Progenitor cell of endocrine pancreas (in vitro differentiated cells): ENCODE data around the gene DENND6B. TPM values are rescaled to one million over a fixed set of nuclear protein-coding genes. Genes with fewer than 3 reads are reported as not detected.

Experiments used
- DNase-seq: peaks from one replicate; pipeline ENCODE4 v3.0.0; 2021; ENCODE audit warnings: low spot score; ENCODE audit not compliant: unreplicated experiment
- H3K27ac Mint-ChIP-seq: 2 replicates; pipeline ENCODE4 v1.8.0; 2021; ENCODE audit warnings: mild to moderate bottlenecking, moderate library complexity, mixed read lengths
- H3K27me3 Mint-ChIP-seq: 2 replicates; pipeline ENCODE4 v1.8.0; 2021; ENCODE audit warnings: mixed read lengths
- H3K36me3 Mint-ChIP-seq: 2 replicates; pipeline ENCODE4 v1.8.0; 2022; ENCODE audit warnings: mixed read lengths; ENCODE audit not compliant: insufficient read depth
- H3K4me1 Mint-ChIP-seq: 2 replicates; pipeline ENCODE4 v1.8.0; 2021; ENCODE audit warnings: low read depth, mixed read lengths
- H3K4me3 Mint-ChIP-seq: 2 replicates; pipeline ENCODE4 v1.8.0; 2021; ENCODE audit warnings: low read depth, mild to moderate bottlenecking, moderate library complexity, mixed read lengths
- H3K9me3 Mint-ChIP-seq: 2 replicates; pipeline ENCODE4 v1.8.0; 2021; ENCODE audit warnings: low read depth, mixed read lengths
- CTCF ChIP-seq: fragments of 200-600 bp; sonication (generic); IDR thresholded peaks from one replicate; pipeline ENCODE4 v1.5.0; 2021; ENCODE audit warnings: antibody characterized with exemption, mild to moderate bottlenecking; ENCODE audit not compliant: unreplicated experiment
- total RNA-seq: library from RNA; stranded (reverse); gene quantifications from 2 replicates; pipeline ENCODE4 v1.2.1, GENCODE V29; 2021

The DENND6B gene
- total RNA-seq, 1 donor from 2014 or later, result 36.4 TPM

GRCh38 chr22:50278461-50278860 is 48.4 kb downstream of the DENND6B start:
- Mint-ChIP-seq H3K27ac (no peak overlapping the region), H3K4me3 (no peak overlapping the region)
- no peak for TF ChIP-seq CTCF

DNA sequence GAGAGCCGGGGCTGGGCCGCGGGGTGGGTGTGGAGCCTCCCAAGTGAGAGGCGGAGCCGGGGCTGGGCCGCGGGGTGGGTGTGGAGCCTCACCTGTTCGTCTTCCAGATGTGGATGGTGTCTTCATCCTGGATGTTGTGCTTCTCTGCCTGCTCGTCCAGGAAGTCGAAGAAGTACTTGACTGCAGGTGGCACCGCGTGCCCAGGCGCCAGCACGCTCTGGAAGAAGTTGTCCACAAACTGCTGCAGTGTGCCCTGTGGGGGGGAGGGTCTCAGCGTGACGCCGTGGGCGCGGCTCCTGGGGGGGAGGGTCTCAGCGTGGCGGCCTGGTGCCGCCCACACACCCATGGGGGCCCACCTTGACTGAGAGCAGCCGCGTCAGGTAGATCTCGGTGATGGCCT is 49.1 kb downstream of the DENND6B start:
- Mint-ChIP-seq H3K4me3 (no peak overlapping the region), H3K4me1 (no peaks in the 10 kb centered on the region), H3K27ac (no peak overlapping the region), H3K9me3 (no peaks in the 10 kb centered on the region), H3K27me3 (peaks cover 2% of the 10 kb centered on the region), H3K36me3 (peaks cover 10% of the 10 kb centered on the region)
- DNase-seq, result no peak
- TF ChIP-seq CTCF, result no peak

More at GRCh38 chr22:50278461-50278860, 48.4 kb downstream of the DENND6B start:
- Mint-ChIP-seq H3K9me3 (no peaks in the 10 kb centered on the region), H3K27me3 (no peaks in the 10 kb centered on the region), H3K4me1 (no peaks in the 10 kb centered on the region), H3K36me3 (peaks cover 11% of the 10 kb centered on the region)
- DNase-seq, result no peak

DNA sequence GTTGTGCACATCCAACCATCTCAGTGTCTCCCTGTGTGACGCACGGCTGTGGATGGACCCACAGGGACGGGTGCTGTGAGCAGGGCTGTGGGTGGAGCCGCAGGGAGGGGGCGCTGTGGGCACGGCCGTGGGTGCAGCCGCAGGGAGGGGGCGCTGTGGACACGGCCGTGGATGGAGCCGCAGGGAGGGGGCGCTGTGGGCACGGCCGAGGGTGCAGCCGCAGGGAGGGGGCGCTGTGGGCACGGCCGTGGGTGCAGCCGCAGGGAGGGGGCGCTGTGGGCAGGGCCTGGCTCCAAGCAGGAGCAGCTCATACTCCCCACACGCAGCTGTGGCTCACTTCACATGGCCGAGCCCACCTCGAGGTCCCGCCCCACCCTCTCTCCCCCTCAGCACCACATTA is 50.7 kb downstream of the DENND6B start:
- Mint-ChIP-seq H3K27me3 (peaks cover 6% of the 10 kb centered on the region), H3K27ac (no peak overlapping the region), H3K4me1 (no peaks in the 10 kb centered on the region)

GRCh38 chr22:50275181-50276055 is 51.4 kb downstream of the DENND6B start:
- Mint-ChIP-seq H3K4me3 (no peak overlapping the region), H3K9me3 (no peaks in the 10 kb centered on the region), H3K36me3 (peaks cover 8% of the 10 kb centered on the region)

More for the DNA sequence above, 50.7 kb downstream of the DENND6B start:
- H3K36me3 Mint-ChIP-seq, result peaks cover 10% of the 10 kb centered on the region
- H3K9me3 Mint-ChIP-seq, result no peaks in the 10 kb centered on the region
- peak; percentile 39 for TF ChIP-seq CTCF
- DNase-seq, result no peak
- H3K4me3 Mint-ChIP-seq, result no peak overlapping the region

DNA sequence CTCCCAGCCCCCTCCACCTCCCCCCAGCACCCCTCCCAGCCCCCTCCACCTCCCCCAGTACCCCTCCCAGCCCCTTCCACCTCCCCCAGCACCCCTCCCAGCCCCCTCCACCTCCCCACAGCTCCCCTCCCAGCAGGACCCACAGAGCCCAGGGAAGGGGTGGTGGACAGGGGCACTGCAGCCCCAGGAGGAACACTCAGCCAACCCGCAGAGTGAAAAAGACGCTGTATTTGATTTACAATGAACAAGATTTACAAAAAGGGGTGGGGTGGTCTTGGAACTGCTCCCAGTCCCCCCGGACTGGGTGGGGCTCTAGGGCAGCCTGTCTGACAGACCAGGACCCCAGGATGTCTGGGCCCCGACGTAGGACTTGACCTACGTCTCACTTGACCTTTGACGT is 52.0 kb downstream of the DENND6B start:
- H3K4me1 Mint-ChIP-seq, result no peaks in the 10 kb centered on the region
- no peak overlapping the region for H3K27ac Mint-ChIP-seq
- TF ChIP-seq CTCF, result no peak
- no peaks in the 10 kb centered on the region for H3K9me3 Mint-ChIP-seq
- DNase-seq, result no peak
- peaks cover 9% of the 10 kb centered on the region for H3K27me3 Mint-ChIP-seq
- H3K4me3 Mint-ChIP-seq, result no peak overlapping the region
- peaks cover 8% of the 10 kb centered on the region for H3K36me3 Mint-ChIP-seq

More at GRCh38 chr22:50275181-50276055, 51.4 kb downstream of the DENND6B start:
- DNase-seq, result no peak
- Mint-ChIP-seq H3K27ac (no peak overlapping the region), H3K4me1 (no peaks in the 10 kb centered on the region), H3K27me3 (peaks cover 9% of the 10 kb centered on the region)
- TF ChIP-seq CTCF, result no peak
